Endothelial cell of umbilical vein (primary cell): ENCODE results near the gene DPEP3. TPM values are rescaled to one million over a fixed set of nuclear protein-coding genes. Genes with fewer than 3 reads are reported as not detected.

Source experiments
- BruUV-seq: library from RNA; stranded (reverse); fragments of 400-500 nt; replicated peaks from 2 replicates; lab custom pipeline; 2021; lab: Mats Ljungman, UMichigan
- CTCF ChIA-PET: fragments of 300-600, 350-600 bp; sonication (Branson Sonifier 250); formaldehyde crosslinking; loops from one replicate; lab custom pipeline; 2021; ENCODE audit warnings: antibody characterized with exemption, inconsistent platforms; lab: Charles Lee
- POLR2A ChIA-PET: fragments of 300-600, 350-600 bp; sonication (Branson Sonifier 250); formaldehyde crosslinking; loops from one replicate; lab custom pipeline; 2021; ENCODE audit warnings: antibody characterized with exemption, inconsistent platforms; lab: Charles Lee
- DNase-seq: peaks from one replicate; pipeline ENCODE4 v3.0.0-alpha.2; 2011; ENCODE audit warnings: low read depth, low spot score
- FAIRE-seq: peaks from 2 replicates; lab custom pipeline; 2011; peaks lifted over from hg19 to GRCh38; lab: Jason Lieb, UNC
- H2AFZ ChIP-seq: 2 replicates; pipeline ENCODE4 v1.6.0; 2012; ENCODE audit warnings: low read depth, low read length, control low read depth, inconsistent platforms
- H3K27ac ChIP-seq: 2 replicates; pipeline ENCODE4 v1.5.1; 2011; ENCODE audit warnings: low read depth, mild to moderate bottlenecking, control low read depth, low read length, moderate library complexity; ENCODE audit not compliant: insufficient read depth
- H3K27me3 ChIP-seq, 2 experiments: 2 replicates each; pipeline versions ENCODE4 v1.6.0 to v1.6.1; 2011; ENCODE audit warnings: low read length in 2 of 2, mixed read lengths in 1 of 2; ENCODE audit not compliant: control insufficient read depth in 2 of 2, insufficient read depth in 2 of 2
- H3K36me3 ChIP-seq, 2 experiments: 2 replicates in 1 of 2; 3 replicates in 1 of 2; pipeline ENCODE4 v1.5.1; 2011; ENCODE audit warnings: low read length in 2 of 2, mild to moderate bottlenecking in 1 of 2, moderate library complexity in 1 of 2; ENCODE audit not compliant: control insufficient read depth in 2 of 2, insufficient read depth in 2 of 2; ENCODE audit errors: extremely low read depth in 1 of 2
- H3K4me1 ChIP-seq: 3 replicates; pipeline ENCODE4 v1.5.1; 2011; ENCODE audit warnings: mild to moderate bottlenecking, low read length; ENCODE audit not compliant: control insufficient read depth, insufficient read depth; ENCODE audit errors: extremely low read depth
- H3K4me2 ChIP-seq: 2 replicates; pipeline ENCODE4 v1.6.1; 2011; ENCODE audit warnings: low read length, control low read depth, mixed read lengths; ENCODE audit not compliant: insufficient read depth
- H3K4me3 ChIP-seq, 3 experiments: fragments of 200-600 bp in 1 of 3; sonication (generic), shearing (Covaris generic) in 1 of 3; replicated peaks in 1 of 3; 2 replicates each; pipeline ENCODE4 v1.5.1; 2011 to 2016; ENCODE audit warnings: control low read depth in 3 of 3, low read length in 3 of 3, mild to moderate bottlenecking in 2 of 3, inconsistent platforms in 1 of 3, low read depth in 1 of 3, moderate library complexity in 1 of 3; ENCODE audit not compliant: insufficient read depth in 1 of 3
- H3K79me2 ChIP-seq: 2 replicates; pipeline ENCODE4 v1.6.0; 2012; ENCODE audit warnings: low read length, inconsistent platforms; ENCODE audit not compliant: control insufficient read depth, insufficient read depth
- H3K9ac ChIP-seq: replicated peaks from 2 replicates; pipeline ENCODE3; 2011; ENCODE audit warnings: low read length, control low read depth; ENCODE audit not compliant: insufficient read depth; ENCODE audit errors: extremely low read depth
- H3K9me1 ChIP-seq: replicated peaks from 3 replicates; pipeline ENCODE4 v1.6.0; 2011; ENCODE audit warnings: mild to moderate bottlenecking, low read length; ENCODE audit not compliant: control insufficient read depth, insufficient read depth; ENCODE audit errors: extremely low read depth
- H3K9me3 ChIP-seq: replicated peaks from 2 replicates; pipeline ENCODE4 v1.5.1; 2012; ENCODE audit warnings: low read length, inconsistent platforms; ENCODE audit not compliant: control insufficient read depth, insufficient read depth
- H4K20me1 ChIP-seq: replicated peaks from 2 replicates; pipeline ENCODE3; 2011; ENCODE audit warnings: mild to moderate bottlenecking, low read length; ENCODE audit not compliant: control insufficient read depth, insufficient read depth; ENCODE audit errors: extremely low read depth
- CTCF ChIP-seq, 2 donors: IDR thresholded peaks; 1 replicate in 1 of 2; 2 replicates in 1 of 2; pipeline ENCODE4 v1.5.1; 2011; ENCODE audit warnings: low read length in 2 of 2, mild to moderate bottlenecking in 2 of 2, moderate library complexity in 2 of 2, control low read depth in 1 of 2, inconsistent platforms in 1 of 2, low read depth in 1 of 2; ENCODE audit not compliant: insufficient read depth in 1 of 2; ENCODE audit errors: extremely low read depth in 1 of 2
- EZH2 ChIP-seq: IDR thresholded peaks from 2 replicates; pipeline ENCODE4 v1.6.1; 2012; ENCODE audit warnings: borderline replicate concordance, low read depth, mild to moderate bottlenecking, moderate library complexity, low read length, inconsistent platforms; ENCODE audit not compliant: severe bottlenecking
- FOS ChIP-seq: IDR thresholded peaks from 2 replicates; pipeline ENCODE4 v1.6.1; 2011; ENCODE audit warnings: mild to moderate bottlenecking, low read length, moderate library complexity, borderline replicate concordance; ENCODE audit not compliant: insufficient read depth
- GATA2 ChIP-seq: IDR thresholded peaks from 2 replicates; pipeline ENCODE4 v1.7.0; 2011; ENCODE audit warnings: low read depth, mild to moderate bottlenecking, moderate library complexity, mixed read lengths, low read length; ENCODE audit not compliant: insufficient read length, insufficient read depth
- JUN ChIP-seq: IDR thresholded peaks from 2 replicates; pipeline ENCODE4 v1.6.1; 2011; ENCODE audit warnings: borderline replicate concordance, low read depth; ENCODE audit not compliant: insufficient read length, insufficient read depth
- MAX ChIP-seq: IDR thresholded peaks from 2 replicates; pipeline ENCODE4 v1.6.1; 2011; ENCODE audit not compliant: insufficient read depth, insufficient read length
- MYC ChIP-seq: IDR thresholded peaks from one replicate; pipeline ENCODE4 v1.6.1; 2011; ENCODE audit warnings: mild to moderate bottlenecking, low read depth, low read length
- POLR2A ChIP-seq: IDR thresholded peaks from 2 replicates; pipeline ENCODE4 v1.6.1; 2012; ENCODE audit warnings: low read depth, mild to moderate bottlenecking, control low read depth, low read length
- POLR2AphosphoS5 ChIP-seq: IDR thresholded peaks from 2 replicates; pipeline ENCODE4 v1.6.1; 2012; ENCODE audit warnings: low read depth, mild to moderate bottlenecking, control low read depth, low read length, moderate library complexity; ENCODE audit not compliant: insufficient read depth
- dilution Hi-C: fragments of 300-500 bp; cut with MboI; formaldehyde crosslinking; loops from one replicate; pipeline ENCODE4 v1.15.0; 2019; ENCODE audit warnings: low sequenced_read_pairs; ENCODE audit not compliant: extremely low pct_ligation_motif_present
- intact Hi-C: fragments of 100-400 bp; cut with micrococcal nuclease; formaldehyde crosslinking; loops from one replicate; pipeline ENCODE4 v1.10.0; 2022
- polyA plus RNA-seq, 4 experiments: library from polyadenylated mRNA; depleted of rRNA in 3 of 4; stranded (reverse) in 3 of 4; unstranded in 1 of 4; fragments of >200 nt; gene quantifications; 2 replicates each; pipeline versions ENCODE4 v1.2.1 to v1.2.3, GENCODE V29; 2011 to 2012; ENCODE audit warnings: missing spikeins in 1 of 4
- total RNA-seq: library from RNA; stranded (reverse); gene quantifications from 2 replicates; pipeline ENCODE4 v1.2.3, GENCODE V29; 2021

The DPEP3 gene
- total and polyA plus RNA-seq, 2 donors (not counting 3 experiments of a cell fraction or from before 2014, with no cell fraction given) = 0.06 TPM; not detected in 1

GRCh38 chr16:68003031-68003430 is 22.7 kb upstream of the DPEP3 start:
- Histone ChIP-seq H3K36me3 (no peaks in the 10 kb centered on the region), H2AFZ (no peak overlapping the region), H3K4me3 (no peak overlapping the region), H3K27me3 (no peaks in the 10 kb centered on the region), H3K9me1 (no peaks in the 10 kb centered on the region), H3K27ac (no peak overlapping the region), H3K9me3 (no peaks in the 10 kb centered on the region), H4K20me1 (no peaks in the 10 kb centered on the region), H3K9ac (no peak overlapping the region), H3K79me2 (no peaks in the 10 kb centered on the region), H3K4me1 (peaks cover 12% of the 10 kb centered on the region), H3K4me2 (no peak overlapping the region)
- BruUV-seq = no TSS peak
- ChIA-PET POLR2A (no interaction called here), CTCF (interaction anchor here (1.4 to 4.4 kb wide), 4 partner anchors 11 to 38 kb away, joined by 3 to 22 read pairs (median 4); no protein-coding TSS in a partner anchor)
- TF ChIP-seq FOS (no peak), JUN (no peak), MYC (no peak), POLR2A (no peak), POLR2AphosphoS5 (no peak), MAX (no peak), EZH2 (no peak), CTCF (IDR thresholded peaks at IDR 0.05; ENCODE audit: extremely low read depth in 1 of 2, insufficient read depth in 1 of 2, low read depth in 1 of 2, low read length in 2 of 2) (no peak), GATA2 (no peak)
- dilution Hi-C loops = no loop called here
- FAIRE-seq (no peak), DNase-seq (no peak)
- intact Hi-C loops = no loop called here
